NCI-H2107 treated with DMSO at 0.1 percent for 48 hours (cell line): Measurements from ENCODE around the gene MARCO.

Source experiments
- DNase-seq: peaks from one replicate; lab custom pipeline; 2025; ENCODE audit not compliant: unreplicated experiment; lab: John Stamatoyannopoulos, UW

MARCO gene

GRCh38 chr2:118973542-118973951 is 31.6 kb downstream of the MARCO start:
- no peak for DNase-seq

- no peak for DNase-seq
Measured at GRCh38 chr2:118974103-118974993, 32.4 kb downstream of the MARCO start.

GRCh38 chr2:118975133-118975532 is 33.1 kb downstream of the MARCO start:
- DNase-seq, result no peak

GRCh38 chr2:118978064-118978463 is 36.1 kb downstream of the MARCO start:
- DNase-seq, result no peak

- no peak for DNase-seq
Measured at GRCh38 chr2:118979152-118979861, 37.3 kb downstream of the MARCO start.

GRCh38 chr2:118980022-118980421 is 38.0 kb downstream of the MARCO start:
- no peak for DNase-seq

GRCh38 chr2:118980573-118980972 is 38.6 kb downstream of the MARCO start:
- DNase-seq, result no peak

- DNase-seq, result no peak
Measured at GRCh38 chr2:118981632-118982031, 39.6 kb downstream of the MARCO start.

GRCh38 chr2:118982039-118982438 is 40.0 kb downstream of the MARCO start:
- no peak for DNase-seq

GRCh38 chr2:118983133-118983532 is 41.1 kb downstream of the MARCO start:
- no peak for DNase-seq

GRCh38 chr2:118983915-118984314 is 41.9 kb downstream of the MARCO start:
- DNase-seq, result no peak

GRCh38 chr2:118986738-118987137 is 44.7 kb downstream of the MARCO start:
- no peak for DNase-seq

- no peak for DNase-seq
Measured at GRCh38 chr2:118987886-118988285, 45.9 kb downstream of the MARCO start.

GRCh38 chr2:118988706-118989105 is 46.7 kb downstream of the MARCO start:
- no peak for DNase-seq

GRCh38 chr2:118989481-118989880 is 47.5 kb downstream of the MARCO start:
- DNase-seq, result no peak

- no peak for DNase-seq
Measured at GRCh38 chr2:118990757-118991545, 49.0 kb downstream of the MARCO start.

GRCh38 chr2:118991554-118991953 is 49.6 kb downstream of the MARCO start:
- DNase-seq, result no peak

GRCh38 chr2:118992740-118993391 is 50.9 kb downstream of the MARCO start:
- DNase-seq, result no peak

GRCh38 chr2:118993392-118993752 is 51.4 kb downstream of the MARCO start:
- no peak for DNase-seq

GRCh38 chr2:118994172-118994700 is 52.2 kb downstream of the MARCO start:
- no peak for DNase-seq

GRCh38 chr2:118994778-118995177 is 52.8 kb downstream of the MARCO start:
- DNase-seq, result no peak
